ENCODE measurements around the gene SLC9A3. TPM values are rescaled to one million over a fixed set of nuclear protein-coding genes. Genes with fewer than 3 reads are reported as not detected.

Gene SLC9A3
- total RNA-seq, 1 experiment from 2014 or later: 0.85 TPM

- TF ChIP-seq CTCF (conservative IDR thresholded peaks at IDR 0.05): no peak
- H2BK15ac ChIP-seq (ENCODE audit: low read depth, low read length): no peak overlapping the region
- H3K56ac ChIP-seq (ENCODE audit: insufficient read length, low read depth, low read length): no peak overlapping the region
- no peak overlapping the region for H4K8ac ChIP-seq (replicated peaks; ENCODE audit: insufficient read length, low read depth, low read length)
- no peak overlapping the region for H3K4ac ChIP-seq (ENCODE audit: low read depth, low read length)
- no peak for DNase-seq
- no peak overlapping the region for H2BK120ac ChIP-seq (ENCODE audit: low read depth, low read length, poor library complexity, severe bottlenecking)
- H4K5ac ChIP-seq (ENCODE audit: insufficient read length, low read depth, low read length): no peak overlapping the region
- H3K4me1 ChIP-seq (ENCODE audit: insufficient read depth, low read length): no peaks in the 10 kb centered on the region
- no peak overlapping the region for H2AK5ac ChIP-seq (ENCODE audit: insufficient read length, low read length)
- peaks cover 2% of the 10 kb centered on the region; the same call in 1 of the 2 replicates for H3K27me3 ChIP-seq (ENCODE audit: insufficient read depth, low read length)
- H3K9me3 ChIP-seq (ENCODE audit: control insufficient read depth, low read depth, low read length): no peaks in the 10 kb centered on the region
- no peak overlapping the region for H3T11ph ChIP-seq (ENCODE audit: low read length)
- Mint-ChIP-seq H3K27me3 (ENCODE audit: low read depth) (peaks cover 39% of the 10 kb centered on the region), H3K27ac (no peak overlapping the region), H3K36me3 (ENCODE audit: insufficient read depth in 1 of 3, low read depth in 3 of 3) (no peaks in the 10 kb centered on the region), H3K4me3 (no peak overlapping the region), H3K9me3 (peaks cover 0 to 3% of the 10 kb centered on the region in 2 experiments; a peak in 1 of 5 replicates), H3K4me1 (peaks cover 6 to 15% of the 10 kb centered on the region in 2 experiments)
- WGBS (ENCODE audit: extremely low coverage, insufficient read length, low lambda C conversion rate): no CpG with 5 or more reads among the region's 21 CpGs
- no peak overlapping the region for H3K27ac ChIP-seq (ENCODE audit: insufficient read length, low read depth, low read length)
- no peak overlapping the region for H3K9ac ChIP-seq (ENCODE audit: extremely low read depth, insufficient read length, low read length)
- no peaks in the 10 kb centered on the region for H3K23me2 ChIP-seq (ENCODE audit: insufficient read length, low read depth, low read length, poor library complexity, severe bottlenecking)
- no peaks in the 10 kb centered on the region for H4K20me1 ChIP-seq (ENCODE audit: control insufficient read depth, insufficient read depth, insufficient read length)
- H3K18ac ChIP-seq (ENCODE audit: insufficient read length, low read depth, low read length): no peak overlapping the region
- no peak overlapping the region for H2AFZ ChIP-seq (ENCODE audit: low read length)
- no peaks in the 10 kb centered on the region for H3K79me2 ChIP-seq (ENCODE audit: insufficient read depth, low read length)
- no peaks in the 10 kb centered on the region for H3K79me1 ChIP-seq (ENCODE audit: insufficient read depth, low read depth, low read length, poor library complexity, severe bottlenecking)
- no peak overlapping the region for H4K91ac ChIP-seq (ENCODE audit: insufficient read length, low read depth, low read length)
- no peak overlapping the region for H2BK5ac ChIP-seq (ENCODE audit: insufficient read length, low read length)
- H2BK12ac ChIP-seq (ENCODE audit: insufficient read length, low read depth, low read length): no peak overlapping the region
- no peak overlapping the region for H2BK20ac ChIP-seq (ENCODE audit: low read depth, low read length, poor library complexity, severe bottlenecking)
- H3K23ac ChIP-seq (ENCODE audit: insufficient read length, low read depth, low read length): no peak overlapping the region
- H3K14ac ChIP-seq (ENCODE audit: insufficient read depth, low read length): no peak overlapping the region; the same call in 1 of the 2 replicates
- no peak overlapping the region for H3K4me2 ChIP-seq (ENCODE audit: insufficient read depth, insufficient read length, low read length)
Measured at GRCh38 chr5:569868-570361, 45.7 kb upstream of the SLC9A3 start.

Data from H9 (cell line).